ENCODE measurements around the gene KCNMB2.

DNA sequence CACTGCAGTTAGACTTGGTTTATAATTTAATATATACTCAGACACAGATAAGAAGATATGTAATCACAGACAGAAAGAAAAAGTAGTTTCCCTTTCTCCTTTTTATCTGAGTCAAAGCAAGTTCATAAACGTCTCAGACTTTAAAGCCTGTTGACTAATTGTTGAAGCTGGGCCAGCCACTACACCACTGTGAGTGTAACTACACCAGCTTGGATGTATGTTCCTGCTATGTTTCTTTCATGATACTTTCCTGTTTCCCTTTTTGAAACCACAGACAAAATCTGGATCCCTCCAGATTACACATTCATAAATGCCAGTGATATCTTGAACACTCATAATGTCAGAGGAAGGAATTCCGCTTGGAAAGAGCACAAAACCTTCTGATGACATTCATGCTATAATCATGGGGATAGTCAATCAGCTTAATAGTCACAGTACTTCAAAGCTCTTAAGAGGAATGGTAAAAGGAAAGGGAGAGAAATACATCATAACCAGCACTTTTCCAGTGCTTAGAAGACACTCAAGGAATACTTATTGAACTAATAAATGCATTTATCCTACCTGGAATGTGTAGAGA lies 32.0 kb downstream of the KCNMB2 start:
- TF ChIP-seq, protein P1, sequence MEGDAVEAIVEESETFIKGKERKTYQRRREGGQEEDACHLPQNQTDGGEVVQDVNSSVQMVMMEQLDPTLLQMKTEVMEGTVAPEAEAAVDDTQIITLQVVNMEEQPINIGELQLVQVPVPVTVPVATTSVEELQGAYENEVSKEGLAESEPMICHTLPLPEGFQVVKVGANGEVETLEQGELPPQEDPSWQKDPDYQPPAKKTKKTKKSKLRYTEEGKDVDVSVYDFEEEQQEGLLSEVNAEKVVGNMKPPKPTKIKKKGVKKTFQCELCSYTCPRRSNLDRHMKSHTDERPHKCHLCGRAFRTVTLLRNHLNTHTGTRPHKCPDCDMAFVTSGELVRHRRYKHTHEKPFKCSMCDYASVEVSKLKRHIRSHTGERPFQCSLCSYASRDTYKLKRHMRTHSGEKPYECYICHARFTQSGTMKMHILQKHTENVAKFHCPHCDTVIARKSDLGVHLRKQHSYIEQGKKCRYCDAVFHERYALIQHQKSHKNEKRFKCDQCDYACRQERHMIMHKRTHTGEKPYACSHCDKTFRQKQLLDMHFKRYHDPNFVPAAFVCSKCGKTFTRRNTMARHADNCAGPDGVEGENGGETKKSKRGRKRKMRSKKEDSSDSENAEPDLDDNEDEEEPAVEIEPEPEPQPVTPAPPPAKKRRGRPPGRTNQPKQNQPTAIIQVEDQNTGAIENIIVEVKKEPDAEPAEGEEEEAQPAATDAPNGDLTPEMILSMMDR (conservative IDR thresholded peaks at IDR 0.05; ENCODE audit: low read depth, low read length): no peak
- no peak for TF ChIP-seq EZH2 (IDR thresholded peaks at IDR 0.05; ENCODE audit: borderline replicate concordance, low read depth, low read length, poor library complexity, severe bottlenecking)
